Left ventricle myocardium superior (tissue), 1 donor: ENCODE data around the gene COL8A1. TPM values are rescaled to one million over a fixed set of nuclear protein-coding genes. Genes with fewer than 3 reads are reported as not detected.
"Not testable (repeated sequence)": the region's sequence is repeated elsewhere in the genome, so short reads cannot be mapped to it uniquely, and the experiment has no call there.

Source experiments
- ATAC-seq: fragments of 200-7000 bp; cut with Tn5 transposase; one replicate; pipeline ENCODE4 v1.9.1; 2020; ENCODE audit warnings: mild to moderate bottlenecking, moderate library complexity
- DNase-seq: peaks from one replicate; pipeline ENCODE4 v3.0.0-alpha.2; 2020
- intact Hi-C: fragments of 100-400 bp; cut with micrococcal nuclease; formaldehyde crosslinking; loops from one replicate; pipeline ENCODE4 v1.11.0; 2022
- total RNA-seq: library from RNA; stranded (reverse); fragmentation: NEBNext Ultra II Directional; extraction: Animal tissue kit (Norgen Biotek cat#: 25700); gene quantifications from one replicate; pipeline ENCODE4 v1.2.1, GENCODE V29; 2021
- donor health status: DM: no; HTN: yes; CAD: no; lungs with severe emphysema.

The COL8A1 gene
- total RNA-seq, 1 donor from 2014 or later = 12.0 TPM

DNA sequence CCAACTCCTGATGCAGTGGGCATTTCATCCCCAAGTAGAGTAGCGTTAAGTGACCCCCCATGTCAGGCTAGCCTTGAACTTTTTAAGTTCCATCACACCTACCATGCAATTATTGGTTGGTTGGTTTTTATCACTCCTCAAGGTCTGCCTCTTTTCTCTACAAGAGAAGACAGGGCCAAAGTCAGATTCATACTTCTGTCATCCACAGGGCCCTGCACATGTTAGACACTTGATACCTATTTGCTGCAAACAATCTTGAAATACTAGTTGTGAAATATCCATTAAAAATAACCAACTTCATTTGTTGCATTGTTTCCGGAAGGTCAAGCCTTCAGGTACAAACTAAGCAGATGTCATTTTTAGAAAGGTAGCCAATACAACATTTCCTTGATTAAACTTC lies 180.4 kb downstream of the COL8A1 start:
- intact Hi-C loops = no loop called here
- DNase-seq (no peak), ATAC-seq (no peak)

DNA sequence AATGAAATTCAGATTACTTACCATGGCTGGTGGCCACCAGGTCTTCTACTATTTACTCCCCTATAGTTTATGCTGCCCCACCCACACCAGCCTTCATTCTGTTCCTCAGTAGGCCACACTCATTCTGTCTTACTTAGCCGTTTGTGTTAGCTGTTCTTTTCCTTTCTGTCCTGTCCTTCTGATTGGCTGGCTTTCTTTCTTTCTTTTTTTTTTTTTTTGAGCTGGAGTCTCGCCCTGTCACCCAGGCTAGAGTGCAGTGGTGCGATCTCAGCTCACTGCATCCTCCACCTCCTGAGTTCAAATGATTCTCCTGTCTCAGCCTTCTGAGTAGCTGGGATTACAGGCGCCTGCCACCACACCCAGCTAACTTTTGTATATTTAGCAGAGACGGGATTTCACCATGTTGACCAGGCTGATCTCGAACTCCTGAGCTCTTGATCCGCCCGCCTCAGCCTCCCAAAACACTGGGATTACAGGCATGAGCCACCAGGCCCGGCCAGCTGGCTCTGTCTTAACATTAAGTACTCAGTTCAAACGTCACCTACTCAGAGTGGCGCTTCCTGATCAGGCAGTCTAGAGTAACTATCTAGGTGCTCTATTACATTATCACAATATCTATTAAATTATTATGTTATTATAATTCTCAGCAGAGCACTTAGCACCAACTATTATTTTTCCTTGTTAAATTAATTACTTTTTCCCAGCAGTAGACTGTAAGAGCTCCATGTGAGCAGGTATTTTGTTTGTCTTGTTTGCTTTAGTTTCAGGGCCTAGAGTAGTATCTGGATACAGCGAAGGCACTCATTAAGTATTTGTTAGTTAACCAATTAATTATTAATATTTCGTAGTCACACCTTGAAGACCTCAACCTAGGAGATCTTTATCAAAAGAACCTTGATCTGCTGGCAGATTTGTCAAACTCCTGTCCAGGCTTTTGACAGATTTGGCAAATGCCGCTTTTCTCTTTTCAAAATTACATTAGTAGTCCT lies 185.6 kb downstream of the COL8A1 start:
- DNase-seq (no peak), ATAC-seq (no peak)
- intact Hi-C loops = no loop called here

GRCh38 chr3:99825004-99825640 lies 186.7 kb downstream of the COL8A1 start:
- DNase-seq (no peak), ATAC-seq (no peak)
- intact Hi-C loops = no loop called here

GRCh38 chr3:99829844-99830243 lies 191.4 kb downstream of the COL8A1 start:
- DNase-seq (no peak), ATAC-seq (no peak)
- intact Hi-C loops = loop anchor here (5.0 kb wide), 1 partner anchor 757 kb away; no protein-coding TSS in a partner anchor

- intact Hi-C loops = loop anchor here (5.0 kb wide), 1 partner anchor 754 kb away; no protein-coding TSS in a partner anchor
- ATAC-seq = peak; percentile 31
- no peak for DNase-seq
Measured at GRCh38 chr3:99833617-99834205, 195.3 kb downstream of the COL8A1 start.

DNA sequence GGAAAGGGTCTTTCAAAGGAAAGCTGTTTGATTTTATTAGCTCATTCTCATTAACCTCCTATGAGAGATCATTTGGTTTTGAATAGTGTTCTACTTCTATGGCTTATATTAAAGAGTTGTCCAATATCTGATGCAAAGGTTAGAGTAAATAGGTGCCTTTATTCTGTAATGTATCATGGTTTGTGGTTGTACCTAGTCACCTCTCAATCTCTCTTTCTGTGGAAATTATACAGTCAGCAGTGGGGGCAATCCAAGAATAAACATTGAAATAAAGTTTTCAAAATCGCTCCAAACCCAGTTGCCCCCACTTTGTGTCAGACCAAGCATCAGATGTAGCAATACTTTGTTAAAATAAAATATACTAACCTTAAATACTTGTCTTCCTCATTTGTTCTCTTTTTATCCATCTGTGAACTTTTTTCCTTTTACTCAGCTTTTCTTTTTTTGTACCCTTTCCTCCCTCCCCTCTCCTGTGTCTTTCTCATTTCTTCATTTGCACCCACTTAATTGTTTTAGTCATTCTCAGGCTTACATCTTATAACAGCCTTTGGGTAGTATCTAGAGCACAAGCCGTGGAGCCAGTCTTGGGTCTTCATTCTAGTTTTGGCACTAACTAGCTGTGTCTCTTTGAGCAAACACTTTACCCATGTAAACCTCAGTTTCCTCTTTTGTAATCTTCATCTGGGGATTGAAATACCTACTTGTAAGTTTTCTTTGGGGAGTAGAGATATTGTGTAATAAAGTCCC lies 196.0 kb downstream of the COL8A1 start:
- intact Hi-C loops = loop anchor here (5.0 kb wide), 1 partner anchor 753 kb away; no protein-coding TSS in a partner anchor
- DNase-seq = no peak
- no peak for ATAC-seq

DNA sequence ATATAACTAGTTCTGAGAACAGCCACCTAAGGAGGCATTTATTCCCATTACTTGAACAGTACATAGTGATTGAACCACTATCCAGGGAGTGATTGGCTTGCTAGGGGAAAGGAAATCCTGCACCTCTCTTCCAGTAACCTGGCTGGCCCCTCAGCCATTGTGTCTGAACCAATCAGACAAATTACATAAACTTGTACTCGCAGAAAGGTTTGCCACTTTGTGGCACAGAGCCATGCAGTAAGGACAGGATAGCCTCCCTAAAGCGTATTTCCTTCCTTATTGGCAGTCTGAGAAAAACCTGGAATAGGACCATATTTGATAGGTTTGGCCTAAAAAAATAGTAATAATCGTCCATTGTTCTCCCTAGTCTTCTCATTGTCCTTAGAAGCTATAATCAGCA lies 198.3 kb downstream of the COL8A1 start:
- intact Hi-C loops = no loop called here
- no peak for ATAC-seq
- no peak for DNase-seq

DNA sequence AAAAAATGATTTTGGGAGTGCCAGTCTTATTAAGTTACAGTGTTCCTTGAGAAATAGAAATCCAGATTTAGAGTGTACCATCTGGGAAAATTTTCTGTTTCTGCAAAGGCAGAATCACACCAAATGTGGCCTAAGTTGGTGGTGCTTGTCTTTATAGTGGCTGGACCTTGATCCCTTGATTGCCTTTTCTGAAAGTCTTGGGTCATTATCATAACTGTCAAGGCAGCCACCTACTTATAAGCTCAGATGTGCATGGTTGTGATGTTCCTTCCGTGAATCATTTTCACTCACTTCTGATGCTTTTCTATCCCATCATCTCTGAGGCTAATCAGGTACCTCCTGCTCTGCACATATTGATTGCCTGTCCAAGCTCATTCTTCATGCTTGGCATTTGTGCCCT lies 199.3 kb downstream of the COL8A1 start:
- intact Hi-C loops = no loop called here
- DNase-seq (no peak), ATAC-seq (no peak)

GRCh38 chr3:99838755-99839154 lies 200.4 kb downstream of the COL8A1 start:
- intact Hi-C loops = no loop called here
- no peak for ATAC-seq
- DNase-seq = no peak

DNA sequence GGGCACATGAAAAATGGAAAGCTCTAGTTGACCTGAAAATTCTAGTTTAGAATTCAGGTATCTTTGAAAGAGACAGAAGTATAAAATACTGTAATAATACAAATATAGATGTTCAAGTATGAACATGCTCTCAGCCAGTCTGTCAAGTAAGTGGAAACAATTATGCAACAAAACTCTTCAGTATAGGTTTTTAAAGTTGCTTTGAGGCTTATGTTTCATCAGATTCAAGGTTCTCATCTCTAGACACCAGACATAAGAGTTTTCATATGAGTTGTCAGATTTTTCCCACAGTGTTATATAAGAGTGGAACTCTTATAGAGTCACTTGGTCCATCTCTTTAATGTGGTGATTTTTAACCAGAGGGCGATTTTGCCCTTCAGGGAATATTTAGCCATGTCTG lies 201.2 kb downstream of the COL8A1 start:
- intact Hi-C loops = loop anchor here (5.0 to 10.0 kb wide), 2 partner anchors 215 to 413 kb away; no protein-coding TSS in a partner anchor
- no peak for DNase-seq
- no peak for ATAC-seq

GRCh38 chr3:99841949-99842348 lies 203.6 kb downstream of the COL8A1 start:
- ATAC-seq, DNase-seq: not testable (repeated sequence)
- intact Hi-C loops = loop anchor here (5.0 to 10.0 kb wide), 2 partner anchors 213 to 410 kb away; no protein-coding TSS in a partner anchor

DNA sequence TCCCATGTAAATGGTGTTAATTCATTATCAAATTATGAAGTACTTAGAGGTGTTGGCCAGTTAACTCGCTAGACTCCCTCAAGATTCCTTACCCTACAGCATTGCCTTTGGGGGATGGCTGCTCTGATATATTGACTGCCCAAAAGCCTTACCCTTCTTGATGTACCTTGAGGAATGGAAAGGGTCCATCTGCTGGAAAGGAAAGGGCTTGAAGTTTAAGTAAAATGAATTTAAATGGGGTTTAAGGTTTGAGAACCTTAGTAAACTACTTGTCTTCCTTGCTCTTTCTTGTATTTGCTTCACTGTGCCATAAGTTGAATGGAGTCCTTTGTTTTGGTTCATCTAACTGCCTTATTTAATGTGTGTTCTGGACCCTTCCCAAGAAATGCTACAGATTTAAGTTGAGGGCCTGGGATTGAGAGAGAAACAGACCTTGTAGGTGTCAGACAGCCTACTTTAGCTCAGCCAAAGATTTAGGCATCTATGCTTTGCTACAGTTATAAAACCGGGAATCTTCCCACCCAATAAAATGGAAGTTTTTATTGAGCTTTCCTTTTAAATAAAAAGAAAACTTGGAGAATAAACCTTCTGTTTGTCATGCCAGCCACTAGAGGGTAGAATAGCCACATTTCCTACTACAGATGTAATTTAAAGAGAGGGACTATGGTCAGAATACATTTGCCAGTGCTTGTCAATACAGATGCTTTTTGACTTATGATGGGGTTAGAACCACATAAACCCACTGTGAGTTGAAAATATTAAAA lies 204.6 kb downstream of the COL8A1 start:
- intact Hi-C loops = loop anchor here (5.0 to 10.0 kb wide), 2 partner anchors 212 to 409 kb away; no protein-coding TSS in a partner anchor
- DNase-seq (no peak), ATAC-seq (peak; percentile 78)

DNA sequence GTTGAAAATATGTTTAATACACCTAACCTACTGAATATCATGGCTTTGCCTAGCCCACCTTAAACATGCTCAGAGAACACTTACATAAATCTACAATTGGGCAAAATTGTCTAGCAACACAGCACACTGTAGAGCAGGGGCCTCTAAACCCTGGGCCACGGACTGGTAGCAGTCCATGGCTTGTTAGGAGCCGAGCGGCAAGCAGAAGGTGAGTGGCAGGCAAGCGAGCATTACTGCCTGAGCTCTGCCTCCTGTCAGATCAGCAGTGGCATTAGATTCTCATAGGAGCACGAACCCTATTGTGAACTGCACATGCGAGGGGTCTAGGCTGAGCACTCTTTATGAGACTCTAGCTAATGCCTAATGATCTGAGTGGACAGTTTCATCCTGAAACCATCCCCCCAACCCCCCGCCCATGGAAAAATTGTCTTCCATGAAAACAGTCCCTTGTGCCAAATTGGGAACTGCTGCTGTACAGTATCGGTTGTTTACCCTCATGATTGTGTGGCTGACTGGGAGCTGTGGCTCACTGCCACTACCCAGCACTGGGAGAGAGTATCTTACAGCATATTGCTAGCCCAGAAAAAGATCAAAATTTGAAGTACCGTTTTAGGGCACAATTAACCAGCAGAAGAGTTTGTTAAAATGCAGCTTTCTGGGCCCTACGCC lies 205.3 kb downstream of the COL8A1 start:
- intact Hi-C loops = loop anchor here (5.0 to 10.0 kb wide), 2 partner anchors 211 to 409 kb away; no protein-coding TSS in a partner anchor
- DNase-seq (peak; percentile 33), ATAC-seq (peak; percentile 55)

DNA sequence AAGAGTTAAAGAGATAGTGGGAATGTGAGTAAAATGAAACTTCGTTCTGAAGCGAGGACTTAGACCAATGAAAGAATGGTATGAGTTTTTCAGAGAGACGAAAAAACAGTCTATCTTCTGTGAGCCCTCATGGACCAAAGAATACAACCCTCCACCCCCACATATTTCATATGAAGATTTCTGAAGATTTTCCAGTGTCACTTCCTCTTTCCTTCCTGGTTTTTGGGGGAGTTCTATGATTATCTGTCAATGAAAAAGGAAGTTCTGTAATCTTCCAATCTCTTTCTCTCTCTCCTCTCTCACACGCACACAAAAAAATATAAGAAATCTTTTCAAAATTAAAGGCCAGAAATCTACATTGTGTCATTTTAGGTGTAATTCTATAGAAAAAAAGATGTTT lies 206.9 kb downstream of the COL8A1 start:
- DNase-seq (no peak), ATAC-seq (no peak)
- intact Hi-C loops = loop anchor here (10.0 kb wide), 1 partner anchor 209 kb away; no protein-coding TSS in a partner anchor

GRCh38 chr3:99845999-99846398 lies 207.6 kb downstream of the COL8A1 start:
- no peak for DNase-seq
- intact Hi-C loops = loop anchor here (10.0 kb wide), 1 partner anchor 209 kb away; no protein-coding TSS in a partner anchor
- ATAC-seq = no peak

DNA sequence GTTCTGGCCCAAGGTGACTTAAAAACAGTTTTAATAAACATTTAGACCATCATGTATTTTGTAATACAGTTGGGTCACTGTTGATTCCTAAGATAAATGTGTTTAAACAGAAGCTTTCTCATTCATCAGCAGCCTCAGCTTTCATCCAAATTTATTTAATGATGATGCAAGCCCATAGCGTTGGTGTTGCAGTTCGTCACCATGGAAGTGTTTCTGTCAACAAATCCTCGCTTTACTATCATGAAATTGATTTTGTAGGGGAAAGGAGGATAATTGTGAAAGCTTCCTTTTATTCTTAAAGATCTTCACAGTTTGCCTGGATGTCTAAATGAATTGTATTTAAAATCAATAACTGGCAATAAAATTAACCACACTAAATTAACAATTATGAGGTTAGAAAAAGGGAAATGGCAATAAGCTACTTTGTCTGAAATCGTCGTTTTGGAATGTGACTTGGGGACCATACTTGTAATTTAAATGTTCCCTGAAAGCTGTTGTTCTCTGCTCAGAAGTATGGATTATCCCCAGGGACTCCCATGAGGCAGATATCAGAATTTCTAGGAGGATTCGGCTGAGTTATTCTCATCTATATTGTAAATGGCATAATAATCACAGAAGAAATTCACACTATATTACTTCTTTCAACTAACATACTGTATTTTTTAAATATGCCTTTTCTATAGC lies 208.2 kb downstream of the COL8A1 start:
- intact Hi-C loops = loop anchor here (10.0 kb wide), 1 partner anchor 208 kb away; no protein-coding TSS in a partner anchor
- ATAC-seq = peak; percentile 58
- no peak for DNase-seq

DNA sequence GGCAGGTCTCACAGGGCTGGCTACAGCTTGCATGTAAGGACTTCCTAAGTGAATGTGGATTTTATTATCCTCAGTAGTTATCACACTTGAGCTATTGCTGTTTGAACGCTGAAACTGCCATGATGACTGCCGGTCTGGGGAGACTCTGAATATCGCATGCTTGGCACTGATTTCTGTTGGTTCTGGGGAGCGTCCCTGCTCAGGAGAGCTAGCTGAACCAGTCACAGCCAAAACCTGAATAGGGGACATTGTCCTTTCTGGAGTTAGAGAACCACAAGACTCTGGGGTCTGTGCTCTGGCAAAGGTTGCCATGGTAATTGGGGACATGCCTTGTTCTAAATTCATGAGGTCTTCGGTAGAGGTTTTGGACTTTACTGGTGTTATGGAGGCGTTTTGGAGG lies 210.0 kb downstream of the COL8A1 start:
- DNase-seq = peak; percentile 27
- intact Hi-C loops = loop anchor here (10.0 kb wide), 1 partner anchor 206 kb away; no protein-coding TSS in a partner anchor
- no peak for ATAC-seq
